ENCODE results near the gene SEMA5A.

GRCh38 chr5:9020996-9021395, 524.9 kb downstream of the SEMA5A start:
- no peak for TF ChIP-seq CTCF (IDR thresholded peaks at IDR 0.05; ENCODE audit: insufficient read depth, low read depth, low read length)
- TF ChIP-seq EZH2 (IDR thresholded peaks at IDR 0.05; ENCODE audit: insufficient read depth, low read length): no peak

Measured in astrocyte (in vitro differentiated cells and primary cell).